ENCODE measurements around the gene NUDT22.

The NUDT22 gene

GRCh38 chr11:64253043-64253442, 27.0 kb downstream of the NUDT22 start:
- no peaks in the 10 kb centered on the region for H3K27me3 ChIP-seq (ENCODE audit: insufficient read depth, low read length)
- peaks cover 12% of the 10 kb centered on the region for H3K36me3 ChIP-seq (ENCODE audit: insufficient read depth, low read length)
- H3K4me3 ChIP-seq (ENCODE audit: low read length) = no peak overlapping the region
- H2AFZ ChIP-seq (ENCODE audit: low read depth, low read length) = no peak overlapping the region
- peaks cover 26% of the 10 kb centered on the region for H3K4me1 ChIP-seq (ENCODE audit: insufficient read depth, low read length)
- H3K9me3 ChIP-seq (ENCODE audit: low read length) = no peaks in the 10 kb centered on the region

GRCh38 chr11:64253481-64253880, 27.4 kb downstream of the NUDT22 start:
- peaks cover 22% of the 10 kb centered on the region for H3K4me1 ChIP-seq (ENCODE audit: insufficient read depth, low read length)
- no peak overlapping the region for H2AFZ ChIP-seq (ENCODE audit: low read depth, low read length)
- no peaks in the 10 kb centered on the region for H3K9me3 ChIP-seq (ENCODE audit: low read length)
- H3K36me3 ChIP-seq (ENCODE audit: insufficient read depth, low read length) = peaks cover 16% of the 10 kb centered on the region
- H3K4me3 ChIP-seq (ENCODE audit: low read length) = no peak overlapping the region
- no peaks in the 10 kb centered on the region for H3K27me3 ChIP-seq (ENCODE audit: insufficient read depth, low read length)

GRCh38 chr11:64254326-64254725, 28.3 kb downstream of the NUDT22 start:
- Histone ChIP-seq H3K9me3 (ENCODE audit: low read length) (no peaks in the 10 kb centered on the region), H3K4me1 (ENCODE audit: insufficient read depth, low read length) (peaks cover 19% of the 10 kb centered on the region), H3K27me3 (ENCODE audit: insufficient read depth, low read length) (no peaks in the 10 kb centered on the region), H3K36me3 (ENCODE audit: insufficient read depth, low read length) (peaks cover 21% of the 10 kb centered on the region), H3K4me3 (ENCODE audit: low read length) (no peak overlapping the region), H2AFZ (ENCODE audit: low read depth, low read length) (no peak overlapping the region)

GRCh38 chr11:64255135-64256128, 29.4 kb downstream of the NUDT22 start:
- H3K4me3 ChIP-seq (ENCODE audit: low read length) = no peak overlapping the region
- no peaks in the 10 kb centered on the region for H3K9me3 ChIP-seq (ENCODE audit: low read length)
- no peak overlapping the region for H2AFZ ChIP-seq (ENCODE audit: low read depth, low read length)
- H3K27me3 ChIP-seq (ENCODE audit: insufficient read depth, low read length) = no peaks in the 10 kb centered on the region
- H3K4me1 ChIP-seq (ENCODE audit: insufficient read depth, low read length) = peaks cover 13% of the 10 kb centered on the region
- H3K36me3 ChIP-seq (ENCODE audit: insufficient read depth, low read length) = peaks cover 31% of the 10 kb centered on the region

- peaks cover 35% of the 10 kb centered on the region for H3K36me3 ChIP-seq (ENCODE audit: insufficient read depth, low read length)
- H2AFZ ChIP-seq (ENCODE audit: low read depth, low read length) = no peak overlapping the region
- H3K4me3 ChIP-seq (ENCODE audit: low read length) = no peak overlapping the region
- no peaks in the 10 kb centered on the region for H3K27me3 ChIP-seq (ENCODE audit: insufficient read depth, low read length)
- H3K4me1 ChIP-seq (ENCODE audit: insufficient read depth, low read length) = peaks cover 6% of the 10 kb centered on the region
- no peaks in the 10 kb centered on the region for H3K9me3 ChIP-seq (ENCODE audit: low read length)
These were observed 30.2 kb downstream of the NUDT22 start for GRCh38 chr11:64256300-64256699.

- H3K9me3 ChIP-seq (ENCODE audit: low read length) = no peaks in the 10 kb centered on the region
- H2AFZ ChIP-seq (ENCODE audit: low read depth, low read length) = no peak overlapping the region
- peaks cover 55% of the 10 kb centered on the region for H3K36me3 ChIP-seq (ENCODE audit: insufficient read depth, low read length)
- H3K27me3 ChIP-seq (ENCODE audit: insufficient read depth, low read length) = no peaks in the 10 kb centered on the region
- no peaks in the 10 kb centered on the region for H3K4me1 ChIP-seq (ENCODE audit: insufficient read depth, low read length)
- no peak overlapping the region for H3K4me3 ChIP-seq (ENCODE audit: low read length)
These were observed 32.3 kb downstream of the NUDT22 start for GRCh38 chr11:64258356-64258755.

- Histone ChIP-seq H3K36me3 (ENCODE audit: insufficient read depth, low read length) (peaks cover 56% of the 10 kb centered on the region), H3K27me3 (ENCODE audit: insufficient read depth, low read length) (no peaks in the 10 kb centered on the region), H3K4me1 (ENCODE audit: insufficient read depth, low read length) (no peaks in the 10 kb centered on the region), H3K9me3 (ENCODE audit: low read length) (no peaks in the 10 kb centered on the region), H2AFZ (ENCODE audit: low read depth, low read length) (no peak overlapping the region), H3K4me3 (ENCODE audit: low read length) (no peak overlapping the region)
These were observed 33.0 kb downstream of the NUDT22 start for GRCh38 chr11:64258946-64259532.

- Histone ChIP-seq H3K36me3 (ENCODE audit: insufficient read depth, low read length) (peaks cover 56% of the 10 kb centered on the region), H3K9me3 (ENCODE audit: low read length) (no peaks in the 10 kb centered on the region), H2AFZ (ENCODE audit: low read depth, low read length) (no peak overlapping the region), H3K27me3 (ENCODE audit: insufficient read depth, low read length) (no peaks in the 10 kb centered on the region), H3K4me3 (ENCODE audit: low read length) (no peak overlapping the region), H3K4me1 (ENCODE audit: insufficient read depth, low read length) (no peaks in the 10 kb centered on the region)
These were observed 33.5 kb downstream of the NUDT22 start for GRCh38 chr11:64259533-64260067.

- no peak overlapping the region for H3K4me3 ChIP-seq (ENCODE audit: low read length)
- no peaks in the 10 kb centered on the region for H3K9me3 ChIP-seq (ENCODE audit: low read length)
- H3K36me3 ChIP-seq (ENCODE audit: insufficient read depth, low read length) = peaks cover 56% of the 10 kb centered on the region
- H2AFZ ChIP-seq (ENCODE audit: low read depth, low read length) = no peak overlapping the region
- no peaks in the 10 kb centered on the region for H3K27me3 ChIP-seq (ENCODE audit: insufficient read depth, low read length)
- H3K4me1 ChIP-seq (ENCODE audit: insufficient read depth, low read length) = no peaks in the 10 kb centered on the region
These were observed 34.2 kb downstream of the NUDT22 start for GRCh38 chr11:64260147-64260708.

GRCh38 chr11:64261556-64262080, 35.5 kb downstream of the NUDT22 start:
- H3K4me3 ChIP-seq (ENCODE audit: low read length) = no peak overlapping the region
- H3K36me3 ChIP-seq (ENCODE audit: insufficient read depth, low read length) = peaks cover 52% of the 10 kb centered on the region
- H3K27me3 ChIP-seq (ENCODE audit: insufficient read depth, low read length) = no peaks in the 10 kb centered on the region
- no peaks in the 10 kb centered on the region for H3K4me1 ChIP-seq (ENCODE audit: insufficient read depth, low read length)
- H2AFZ ChIP-seq (ENCODE audit: low read depth, low read length) = no peak overlapping the region
- no peaks in the 10 kb centered on the region for H3K9me3 ChIP-seq (ENCODE audit: low read length)

- Histone ChIP-seq H3K4me1 (ENCODE audit: insufficient read depth, low read length) (no peaks in the 10 kb centered on the region), H3K27me3 (ENCODE audit: insufficient read depth, low read length) (no peaks in the 10 kb centered on the region), H2AFZ (ENCODE audit: low read depth, low read length) (no peak overlapping the region), H3K9me3 (ENCODE audit: low read length) (no peaks in the 10 kb centered on the region), H3K36me3 (ENCODE audit: insufficient read depth, low read length) (peaks cover 51% of the 10 kb centered on the region), H3K4me3 (ENCODE audit: low read length) (no peak overlapping the region)
These were observed 36.4 kb downstream of the NUDT22 start for GRCh38 chr11:64262271-64263002.

GRCh38 chr11:64263021-64263946, 37.2 kb downstream of the NUDT22 start:
- Histone ChIP-seq H3K27me3 (ENCODE audit: insufficient read depth, low read length) (no peaks in the 10 kb centered on the region), H3K9me3 (ENCODE audit: low read length) (no peaks in the 10 kb centered on the region), H2AFZ (ENCODE audit: low read depth, low read length) (no peak overlapping the region), H3K4me1 (ENCODE audit: insufficient read depth, low read length) (peaks cover under 1% of the 10 kb centered on the region), H3K4me3 (ENCODE audit: low read length) (no peak overlapping the region), H3K36me3 (ENCODE audit: insufficient read depth, low read length) (peaks cover 48% of the 10 kb centered on the region)

All from neuron (in vitro differentiated cells).